Mesenchymal stem cell (in vitro differentiated cells and primary cell): Measurements from ENCODE around the gene UVSSA.

Experiments used
- DNase-seq: peaks from one replicate; pipeline ENCODE4 v3.0.0-alpha.2; 2013
- H2AFZ ChIP-seq: one replicate; pipeline ENCODE4 v1.6.1; 2013; ENCODE audit warnings: low read depth, mild to moderate bottlenecking, control low read depth, inconsistent platforms, low read length, moderate library complexity
- H2AK5ac ChIP-seq: 2 replicates; pipeline ENCODE4 v1.6.1; 2013; ENCODE audit warnings: low read length, moderate library complexity, mild to moderate bottlenecking, inconsistent platforms; ENCODE audit not compliant: severe bottlenecking
- H2BK120ac ChIP-seq: one replicate; pipeline ENCODE4 v1.6.1; 2013; ENCODE audit warnings: low read depth, mild to moderate bottlenecking, inconsistent platforms, low read length, moderate library complexity
- H2BK12ac ChIP-seq, 2 experiments: one replicate each; pipeline ENCODE4 v1.6.1; 2013; ENCODE audit warnings: inconsistent platforms in 2 of 2, low read length in 2 of 2, mild to moderate bottlenecking in 2 of 2, moderate library complexity in 2 of 2, control low read depth in 1 of 2
- H2BK15ac ChIP-seq: one replicate; pipeline ENCODE4 v1.6.1; 2013; ENCODE audit warnings: mild to moderate bottlenecking, low read depth, inconsistent platforms; ENCODE audit not compliant: poor library complexity, severe bottlenecking
- H2BK5ac ChIP-seq: 2 replicates; pipeline ENCODE4 v1.6.1; 2013; ENCODE audit warnings: low read depth, mild to moderate bottlenecking, low read length, control low read depth, inconsistent platforms; ENCODE audit not compliant: poor library complexity, severe bottlenecking
- H3K14ac ChIP-seq, 2 experiments: one replicate each; pipeline ENCODE4 v1.6.1; 2013; ENCODE audit warnings: inconsistent platforms in 2 of 2, low read length in 2 of 2, control low read depth in 1 of 2, mild to moderate bottlenecking in 1 of 2, moderate library complexity in 1 of 2
- H3K18ac ChIP-seq, 2 experiments: one replicate each; pipeline ENCODE4 v1.6.1; 2013; ENCODE audit warnings: inconsistent platforms in 2 of 2, low read length in 2 of 2, control low read depth in 1 of 2, low read depth in 1 of 2, mild to moderate bottlenecking in 1 of 2
- H3K23ac ChIP-seq, 2 experiments: one replicate each; pipeline ENCODE4 v1.6.1; 2013; ENCODE audit warnings: inconsistent platforms in 2 of 2, low read length in 2 of 2, mild to moderate bottlenecking in 2 of 2, moderate library complexity in 2 of 2, control low read depth in 1 of 2
- H3K27ac ChIP-seq: 2 replicates; pipeline ENCODE4 v1.5.1; 2013; ENCODE audit warnings: mild to moderate bottlenecking, moderate library complexity, low read length, control low read depth, inconsistent platforms; ENCODE audit not compliant: poor library complexity, severe bottlenecking
- H3K27me3 ChIP-seq, 2 experiments: 2 replicates each; pipeline versions ENCODE4 v1.6.1 to v1.7.0; 2013; ENCODE audit warnings: low read length in 2 of 2, mild to moderate bottlenecking in 2 of 2, moderate library complexity in 2 of 2, control low read depth in 1 of 2, inconsistent platforms in 1 of 2; ENCODE audit not compliant: control insufficient read depth in 1 of 2, insufficient read depth in 1 of 2
- H3K36me3 ChIP-seq, 2 experiments: 2 replicates each; pipeline versions ENCODE4 v1.6.1 to v1.7.0; 2013; ENCODE audit warnings: low read length in 2 of 2, control low read depth in 1 of 2, inconsistent platforms in 1 of 2, low read depth in 1 of 2, mild to moderate bottlenecking in 1 of 2; ENCODE audit not compliant: insufficient read depth in 2 of 2, control insufficient read depth in 1 of 2
- H3K4ac ChIP-seq, 2 experiments: one replicate each; pipeline ENCODE4 v1.6.1; 2013; ENCODE audit warnings: inconsistent platforms in 2 of 2, low read length in 2 of 2, mild to moderate bottlenecking in 2 of 2, moderate library complexity in 2 of 2, control low read depth in 1 of 2, low read depth in 1 of 2
- H3K4me1 ChIP-seq: 2 replicates; pipeline ENCODE4 v1.6.1; 2013; ENCODE audit warnings: low read depth, low read length, control low read depth; ENCODE audit not compliant: control insufficient read depth, insufficient read depth
- H3K4me2 ChIP-seq: 2 replicates; pipeline ENCODE4 v1.6.1; 2013; ENCODE audit warnings: low read length, mild to moderate bottlenecking, inconsistent platforms; ENCODE audit not compliant: poor library complexity, severe bottlenecking
- H3K4me3 ChIP-seq, 2 experiments: 2 replicates each; pipeline versions ENCODE4 v1.5.1 to v1.7.0; 2013; ENCODE audit warnings: low read length in 2 of 2, mild to moderate bottlenecking in 2 of 2, control low read depth in 1 of 2, low read depth in 1 of 2; ENCODE audit not compliant: insufficient read depth in 1 of 2
- H3K79me1 ChIP-seq: replicated peaks from 2 replicates; pipeline ENCODE4 v1.6.1; 2013; ENCODE audit warnings: mild to moderate bottlenecking, control low read depth, low read length, inconsistent platforms; ENCODE audit not compliant: poor library complexity, severe bottlenecking
- H3K9ac ChIP-seq: 2 replicates; pipeline ENCODE4 v1.7.0; 2013; ENCODE audit warnings: mild to moderate bottlenecking, low read length, moderate library complexity
- H3K9me3 ChIP-seq: 2 replicates; pipeline ENCODE4 v1.7.0; 2013; ENCODE audit warnings: mild to moderate bottlenecking, low read length; ENCODE audit not compliant: control insufficient read depth
- H4K8ac ChIP-seq: one replicate; pipeline ENCODE4 v1.6.1; 2013; ENCODE audit warnings: inconsistent platforms, mild to moderate bottlenecking, low read length, moderate library complexity
- H4K91ac ChIP-seq: one replicate; pipeline ENCODE4 v1.6.1; 2013; ENCODE audit warnings: mild to moderate bottlenecking, low read length, inconsistent platforms
- WGBS: methylation state at CpG from one replicate; pipeline ENCODE4 v1.1.7; 2013; ENCODE audit warnings: mixed read lengths; 5-methylcytosine and 5-hydroxymethylcytosine counted together

Gene UVSSA

GRCh38 chr4:1404573-1405253, 57.7 kb downstream of the UVSSA start:
- H4K91ac ChIP-seq = no peak overlapping the region
- WGBS = 38% methylated on average over 54 of the region's 54 CpGs

DNA sequence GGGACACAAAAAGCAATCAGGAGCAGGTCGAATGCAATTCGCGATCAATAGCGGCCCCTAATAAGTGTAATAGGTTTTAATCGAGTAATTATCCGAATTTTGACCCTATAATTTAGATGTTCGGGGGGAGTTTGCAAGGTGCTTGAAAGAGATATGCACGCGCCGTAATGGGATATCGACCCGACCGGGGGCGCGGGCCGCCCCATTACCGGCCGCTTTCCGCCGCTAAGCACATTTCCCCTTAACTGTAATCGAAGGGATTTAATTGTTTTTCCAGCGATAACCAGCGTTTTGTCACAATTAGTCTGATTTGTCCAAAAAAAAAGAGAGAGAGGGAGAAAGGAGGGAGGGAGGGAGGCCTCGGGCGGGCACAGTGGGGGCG, 58.2 kb downstream of the UVSSA start:
- Histone ChIP-seq H3K27me3 (peaks cover 81 to 94% of the 10 kb centered on the region in 2 experiments), H3K23ac (no peak overlapping the region), H3K9ac (no peak overlapping the region), H3K79me1 (no peaks in the 10 kb centered on the region), H3K4me1 (peaks cover 11% of the 10 kb centered on the region), H2AFZ (no peak overlapping the region), H2BK12ac (no peak overlapping the region), H2BK120ac (no peak overlapping the region), H3K4me3 (no peak overlapping the region), H3K27ac (no peak overlapping the region), H2BK15ac (no peak overlapping the region), H4K91ac (no peak overlapping the region), H3K18ac (no peak overlapping the region), H2AK5ac (no peak overlapping the region), H2BK5ac (no peak overlapping the region), H4K8ac (no peak overlapping the region), H3K14ac (no peak overlapping the region), H3K9me3 (peaks cover 9% of the 10 kb centered on the region), H3K36me3 (no peaks in the 10 kb centered on the region), H3K4me2 (no peak overlapping the region), H3K4ac (no peak overlapping the region)
- WGBS = 42% methylated on average over 23 of the region's 26 CpGs
- DNase-seq = no peak

More at GRCh38 chr4:1404573-1405253, 57.7 kb downstream of the UVSSA start:
- H2BK15ac ChIP-seq = no peak overlapping the region
- H4K8ac ChIP-seq = no peak overlapping the region
- no peak overlapping the region for H2BK120ac ChIP-seq
- H2AFZ ChIP-seq = no peak overlapping the region
- peaks cover 76 to 94% of the 10 kb centered on the region in 2 experiments for H3K27me3 ChIP-seq
- no peak overlapping the region for H3K4me3 ChIP-seq
- H3K36me3 ChIP-seq = no peaks in the 10 kb centered on the region
- H3K4me1 ChIP-seq = peaks cover 11% of the 10 kb centered on the region
- H3K4ac ChIP-seq = no peak overlapping the region
- no peaks in the 10 kb centered on the region for H3K79me1 ChIP-seq
- no peak for DNase-seq
- H3K27ac ChIP-seq = no peak overlapping the region
- H3K23ac ChIP-seq = no peak overlapping the region
- H2BK12ac ChIP-seq = no peak overlapping the region
- H3K9ac ChIP-seq = no peak overlapping the region
- no peak overlapping the region for H3K4me2 ChIP-seq
- no peak overlapping the region for H2AK5ac ChIP-seq
- no peak overlapping the region for H3K14ac ChIP-seq
- no peak overlapping the region for H3K18ac ChIP-seq
- H3K9me3 ChIP-seq = peaks cover 9% of the 10 kb centered on the region
- H2BK5ac ChIP-seq = no peak overlapping the region

DNA sequence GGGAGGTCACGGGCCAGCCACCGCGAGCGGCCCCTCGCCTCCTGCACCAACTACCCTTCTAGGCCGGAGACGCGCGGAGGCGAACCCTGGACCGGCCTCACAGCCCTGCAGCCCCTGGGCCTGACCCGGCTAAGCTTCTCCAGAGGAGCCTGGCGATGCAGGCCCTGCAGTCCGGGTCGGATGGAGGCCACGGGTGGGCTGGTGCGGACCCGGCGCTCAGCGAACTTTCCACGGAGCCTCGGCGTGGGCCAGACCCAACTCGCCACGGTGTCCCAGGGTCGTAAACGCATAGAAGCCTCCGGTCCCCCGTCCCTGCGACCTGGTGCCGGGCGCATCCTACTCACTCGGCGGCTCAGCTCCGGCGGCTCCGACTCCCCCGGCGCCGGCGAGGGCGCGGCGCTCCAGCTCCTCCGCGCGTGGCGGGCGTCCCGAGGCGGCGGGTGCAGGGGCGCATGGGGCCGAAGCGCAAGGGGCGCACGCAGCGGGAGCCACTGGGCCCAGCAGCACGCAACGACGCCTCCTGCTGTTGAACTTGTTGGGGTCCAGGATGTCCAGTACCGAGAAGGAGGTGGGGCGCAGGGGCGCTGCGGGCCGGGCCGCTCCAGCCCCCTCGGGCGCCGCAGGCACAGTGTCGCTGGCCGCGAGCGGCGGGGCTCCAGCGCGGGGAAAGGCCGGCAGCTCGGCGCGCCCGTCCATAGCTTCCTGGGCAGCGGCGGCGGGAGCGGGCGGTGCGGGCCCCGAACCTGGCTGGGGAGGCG, 58.8 kb downstream of the UVSSA start:
- Histone ChIP-seq H3K14ac (no peak overlapping the region), H3K23ac (no peak overlapping the region), H4K8ac (no peak overlapping the region), H3K27me3 (peaks cover 78 to 93% of the 10 kb centered on the region in 2 experiments), H3K36me3 (no peaks in the 10 kb centered on the region), H3K18ac (no peak overlapping the region), H3K27ac (no peak overlapping the region), H3K4me2 (no peak overlapping the region), H2BK120ac (peak overlapping the region; percentile 5), H2AK5ac (no peak overlapping the region), H2AFZ (no peak overlapping the region), H3K4ac (no peak overlapping the region), H2BK5ac (no peak overlapping the region), H4K91ac (no peak overlapping the region), H3K79me1 (no peaks in the 10 kb centered on the region), H3K9ac (no peak overlapping the region), H2BK12ac (no peak overlapping the region), H3K4me1 (peaks cover 11% of the 10 kb centered on the region), H3K4me3 (no peak overlapping the region), H2BK15ac (no peak overlapping the region), H3K9me3 (peaks cover 9% of the 10 kb centered on the region)
- WGBS = 27% methylated on average over 56 of the region's 90 CpGs
- no peak for DNase-seq

DNA sequence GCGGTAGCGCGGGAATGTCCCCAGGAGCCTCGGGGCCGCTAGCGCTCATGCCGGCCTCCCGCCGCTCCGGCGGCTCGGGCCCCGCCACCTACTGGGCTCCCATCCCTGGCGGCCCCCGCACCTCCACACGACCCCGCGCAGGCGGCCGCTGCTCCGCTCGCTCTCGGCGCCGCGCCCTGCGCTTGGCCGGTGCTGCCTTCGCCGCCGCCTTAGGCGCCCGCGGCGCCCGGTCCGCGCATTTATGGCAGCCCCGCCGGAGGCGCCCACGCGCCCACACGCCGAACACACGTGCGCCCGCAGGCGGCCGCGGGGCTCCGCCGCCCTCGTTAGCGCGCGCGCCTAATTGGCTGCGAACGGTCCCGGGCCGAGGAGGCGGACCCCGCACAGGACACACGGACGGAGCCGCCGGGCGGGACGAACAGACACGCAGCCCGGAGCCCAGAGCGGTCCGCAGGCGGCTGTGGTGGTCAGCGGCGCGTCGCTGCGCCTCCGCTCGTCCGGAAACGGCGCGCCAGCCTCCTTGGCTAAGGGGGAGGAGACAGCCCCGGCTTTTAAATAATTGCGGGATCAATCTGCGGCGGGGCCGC, 59.5 kb downstream of the UVSSA start, which contains the start of gene NKX1-1:
TSS of gene NKX1-1 (minus strand) at position 49 of the 587 bp plus-strand sequence. CDS start at position 49, 0 bp downstream.
- 8% methylated on average over 58 of the region's 91 CpGs for WGBS
- Histone ChIP-seq H3K4me2 (no peak within 1 kb of the TSS), H2AK5ac (no peak within 1 kb of the TSS), H3K18ac (no peak within 1 kb of the TSS), H2BK12ac (no peak within 1 kb of the TSS), H3K27ac (no peak within 1 kb of the TSS), H3K4me1 (peaks cover 11% of the 10 kb centered on the region), H3K9me3 (peaks cover 9% of the 10 kb centered on the region), H2BK5ac (no peak within 1 kb of the TSS), H4K8ac (no peak within 1 kb of the TSS), H3K23ac (no peak within 1 kb of the TSS), H3K9ac (no peak within 1 kb of the TSS), H3K14ac (no peak within 1 kb of the TSS), H2AFZ (no peak within 1 kb of the TSS), H4K91ac (no peak within 1 kb of the TSS), H3K27me3 (peaks cover 78 to 93% of the 10 kb centered on the region in 2 experiments), H2BK15ac (no peak within 1 kb of the TSS), H2BK120ac (peak within 1 kb of the TSS; percentile 5), H3K79me1 (no peaks in the 10 kb centered on the region), H3K4ac (no peak within 1 kb of the TSS), H3K4me3 (no peak within 1 kb of the TSS), H3K36me3 (no peaks in the 10 kb centered on the region)
- DNase-seq = no peak
